GM12878 (cell line): ENCODE results near the gene CFDP1. TPM values are rescaled to one million over a fixed set of nuclear protein-coding genes. Genes with fewer than 3 reads are reported as not detected.

Experiments used
- ATAC-seq: fragments of 200-7000 bp; cut with Tn5 transposase; 3 replicates; pipeline ENCODE4 v1.9.1; 2020; ENCODE audit warnings: mild to moderate bottlenecking, moderate library complexity
- BruUV-seq: library from RNA; stranded (reverse); fragments of 400-500 nt; replicated peaks from 2 replicates; lab custom pipeline; 2021; lab: Mats Ljungman, UMichigan
- CTCF ChIA-PET: fragments of 300-600 bp; sonication (Branson Sonifier 250); formaldehyde crosslinking; extraction: SDS; loops from one replicate; lab custom pipeline; 2021; ENCODE audit warnings: inconsistent platforms; lab: Yijun Ruan, JAX
- POLR2A ChIA-PET: fragments of 350-600 bp; formaldehyde crosslinking; extraction: SDS; loops from one replicate; lab custom pipeline; 2021; ENCODE audit warnings: inconsistent platforms; lab: Charles Lee
- RAD21 ChIA-PET: fragments of 300-600 bp; sonication (Branson Sonifier 250); formaldehyde crosslinking; loops from one replicate; lab custom pipeline; 2023; ENCODE audit warnings: antibody characterized with exemption; ENCODE audit not compliant: unreplicated experiment; lab: Charles Lee
- SMC1A ChIA-PET: fragments of 300-600 bp; sonication (Branson Sonifier 250); formaldehyde crosslinking; loops from one replicate; lab custom pipeline; 2023; ENCODE audit not compliant: unreplicated experiment, uncharacterized antibody; lab: Charles Lee
- DNase-seq: peaks from one replicate; pipeline ENCODE4 v3.0.0-alpha.2; 2011; ENCODE audit warnings: low read depth, low spot score
- FAIRE-seq: peaks from 3 replicates; lab custom pipeline; 2011; peaks lifted over from hg19 to GRCh38; lab: Jason Lieb, UNC
- H2AFZ ChIP-seq: 2 replicates; pipeline ENCODE4 v1.6.0; 2011; ENCODE audit warnings: low read depth, low read length, control low read depth; ENCODE audit not compliant: control insufficient read depth
- H3K27ac ChIP-seq: 2 replicates; pipeline ENCODE4 v1.5.1; 2011; ENCODE audit warnings: control low read depth; ENCODE audit not compliant: control insufficient read depth, insufficient read depth
- H3K27me3 ChIP-seq, 2 experiments: replicated peaks in 1 of 2; 2 replicates each; pipeline versions ENCODE4 v1.6.0 to v1.6.1; 2011; ENCODE audit warnings: low read length in 1 of 2; ENCODE audit not compliant: control insufficient read depth in 2 of 2, insufficient read depth in 2 of 2
- H3K36me3 ChIP-seq, 2 experiments: 2 replicates each; pipeline ENCODE4 v1.5.1; 2011; ENCODE audit warnings: low read length in 1 of 2; ENCODE audit not compliant: control insufficient read depth in 2 of 2, insufficient read depth in 2 of 2
- H3K4me1 ChIP-seq: 2 replicates; pipeline ENCODE4 v1.6.1; 2011; ENCODE audit warnings: mild to moderate bottlenecking, low read length, moderate library complexity, mixed read lengths; ENCODE audit not compliant: control insufficient read depth, insufficient read depth
- H3K4me2 ChIP-seq: 2 replicates; pipeline ENCODE4 v1.6.0; 2011; ENCODE audit warnings: control low read depth; ENCODE audit not compliant: control insufficient read depth, insufficient read depth
- H3K4me3 ChIP-seq: fragments of 200-600 bp; sonication (generic); 2 replicates; pipeline ENCODE4 v1.5.1; 2016
- H3K79me2 ChIP-seq: 2 replicates; pipeline ENCODE4 v1.6.0; 2011; ENCODE audit warnings: low read length; ENCODE audit not compliant: control insufficient read depth, insufficient read depth
- H3K9ac ChIP-seq: 2 replicates; pipeline ENCODE4 v1.8.0; 2011; ENCODE audit warnings: low read length, control low read depth, mixed read lengths; ENCODE audit not compliant: control insufficient read depth, insufficient read depth
- H3K9me3 ChIP-seq: replicated peaks from 3 replicates; pipeline ENCODE4 v1.5.1; 2011; ENCODE audit warnings: mild to moderate bottlenecking, low read length; ENCODE audit not compliant: control insufficient read depth, insufficient read depth
- H4K20me1 ChIP-seq: 2 replicates; pipeline ENCODE4 v1.6.0; 2011; ENCODE audit not compliant: control insufficient read depth, insufficient read depth
- BHLHE40 ChIP-seq, 2 experiments: fragments of 450-650 bp in 1 of 2; IDR thresholded peaks; 2 replicates each; pipeline ENCODE4 v1.6.1; 2011 to 2017; ENCODE audit warnings: low read depth in 2 of 2, borderline replicate concordance in 1 of 2, improper control_type of control experiment in 1 of 2, low read length in 1 of 2, mild to moderate bottlenecking in 1 of 2
- CHD1 ChIP-seq: IDR thresholded peaks from 2 replicates; pipeline ENCODE4 v1.6.1; 2012; ENCODE audit warnings: low read depth, low read length, improper control_type of control experiment
- CHD2 ChIP-seq: IDR thresholded peaks from 2 replicates; pipeline ENCODE4 v1.6.1; 2011; ENCODE audit warnings: low read depth, low read length, improper control_type of control experiment, borderline replicate concordance
- CREM ChIP-seq: IDR thresholded peaks from 2 replicates; pipeline ENCODE4 v1.6.1; 2014; ENCODE audit warnings: antibody characterized with exemption, low read depth
- JUNB ChIP-seq: IDR thresholded peaks from 2 replicates; pipeline ENCODE4 v1.6.1; 2016; ENCODE audit warnings: antibody characterized with exemption, mild to moderate bottlenecking
- KDM1A ChIP-seq: fragments of 200-600 bp; sonication (generic); IDR thresholded peaks from 2 replicates; pipeline ENCODE4 v1.6.1; 2016; ENCODE audit warnings: borderline replicate concordance
- MXI1 ChIP-seq: fragments of 150-350 bp; IDR thresholded peaks from 2 replicates; pipeline ENCODE4 v1.6.1; 2011; ENCODE audit warnings: low read depth, mild to moderate bottlenecking, inconsistent platforms, low read length, improper control_type of control experiment
- NFIC ChIP-seq: IDR thresholded peaks from 2 replicates; pipeline ENCODE4 v1.6.1; 2012; ENCODE audit warnings: low read depth, mild to moderate bottlenecking, inconsistent platforms, low read length, moderate library complexity
- NFXL1 ChIP-seq: fragments of 450-650 bp; IDR thresholded peaks from 2 replicates; pipeline ENCODE4 v1.6.1; 2017; ENCODE audit warnings: antibody characterized with exemption, mild to moderate bottlenecking, borderline replicate concordance
- SIX5 ChIP-seq: IDR thresholded peaks from 2 replicates; pipeline ENCODE4 v1.6.1; 2011; ENCODE audit warnings: mild to moderate bottlenecking, low read depth, low read length, moderate library complexity; ENCODE audit not compliant: severe bottlenecking
- YBX1 ChIP-seq: fragments of 450-650 bp; IDR thresholded peaks from 2 replicates; pipeline ENCODE4 v1.6.1; 2016; ENCODE audit warnings: antibody characterized with exemption
- ZNF24 ChIP-seq: fragments of 450-650 bp; IDR thresholded peaks from 2 replicates; pipeline ENCODE4 v1.6.1; 2017; ENCODE audit warnings: antibody characterized with exemption, mild to moderate bottlenecking
- WGBS: methylation state at CpG from one replicate; pipeline ENCODE4 v1.1.6; 2016; ENCODE audit warnings: low lambda C conversion rate; ENCODE audit not compliant: insufficient replicate concordance, insufficient coverage; ENCODE audit errors: missing lambda C conversion rate; 5-methylcytosine and 5-hydroxymethylcytosine counted together
- in situ Hi-C: fragments of 300-500 bp; cut with MboI; formaldehyde crosslinking; loops from 9 replicates; pipeline ENCODE4 v1.14.3; 2018; ENCODE audit warnings: mixed read lengths
- intact Hi-C: fragments of 100-400 bp; cut with micrococcal nuclease; formaldehyde crosslinking; loops from one replicate; pipeline ENCODE4 v1.14.2; 2022; ENCODE audit not compliant: unreplicated experiment
- polyA plus RNA-seq, 11 experiments: library from polyadenylated mRNA; depleted of rRNA in 4 of 11; unstranded in 6 of 11; stranded (reverse) in 5 of 11; fragments of >200 nt; fragmentation: Nextera tagmentation in 4 of 11; fragmentation: Illumina TruSeq in 1 of 11; extraction: Ambion mirVana in 4 of 11; extraction: Trizol in 1 of 11; gene quantifications; 1 replicate in 1 of 11; 2 replicates in 10 of 11; pipeline versions ENCODE4 v1.2.1 to v1.2.3, GENCODE V29; 2011 to 2016; ENCODE audit warnings: inconsistent platforms in 2 of 11, missing spikeins in 2 of 11, low read depth in 1 of 11
- total RNA-seq, 4 experiments: library from RNA; depleted of rRNA in 3 of 4; stranded (reverse); fragments of >200 nt in 3 of 4; fragmentation: Illumina TruSeq in 1 of 4; extraction: Trizol in 1 of 4; gene quantifications; 2 replicates each; pipeline versions ENCODE4 v1.2.1 to v1.2.3, GENCODE V29; 2013 to 2021
- TF ChIP-seq, protein P1 (sequence below): IDR thresholded peaks from 2 replicates; pipeline ENCODE4 v1.6.1; 2012; ENCODE audit warnings: mild to moderate bottlenecking, low read depth, low read length
- TF ChIP-seq, protein P2 (sequence below): fragments of 150-350 bp; IDR thresholded peaks from 2 replicates; pipeline ENCODE4 v1.6.1; 2016; ENCODE audit warnings: low read depth, low read length
- TF ChIP-seq, protein P3 (sequence below): IDR thresholded peaks from 2 replicates; pipeline ENCODE4 v1.6.1; 2012; ENCODE audit warnings: low read depth, low read length, improper control_type of control experiment
- TF ChIP-seq, protein P4 (sequence below): IDR thresholded peaks from 2 replicates; pipeline ENCODE4 v1.6.1; 2012; ENCODE audit warnings: low read depth, low read length, improper control_type of control experiment

Gene CFDP1
- total and polyA plus RNA-seq, 10 of the 15 experiments (the other 5 are each of a cell fraction or from before 2014, with no cell fraction given) = 22.3 to 64.8 (median 36.7) TPM

DNA sequence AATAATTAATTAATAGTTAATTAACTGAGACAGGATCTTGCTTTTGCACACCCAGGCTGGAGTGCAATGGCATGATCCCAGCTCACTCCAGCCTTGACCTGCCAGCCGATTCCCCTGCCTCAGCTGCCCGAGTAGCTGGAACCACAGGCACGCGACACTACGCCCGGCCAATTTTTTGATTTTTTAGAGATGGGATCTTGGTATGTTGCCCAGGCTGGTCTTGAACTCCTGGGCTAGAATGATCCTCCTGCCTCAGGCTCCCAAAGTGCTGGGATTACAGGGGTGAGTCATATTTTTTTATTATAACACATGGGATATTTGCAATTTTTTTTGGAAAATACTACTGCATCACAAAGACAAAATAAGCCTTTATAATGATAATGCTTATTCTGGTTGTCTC, 151.5 kb downstream of the CFDP1 start:
- Histone ChIP-seq H2AFZ (no peak overlapping the region), H3K79me2 (no peaks in the 10 kb centered on the region), H3K36me3 (no peaks in the 10 kb centered on the region), H3K4me2 (no peak overlapping the region), H4K20me1 (no peaks in the 10 kb centered on the region), H3K9ac (no peak overlapping the region), H3K27ac (no peak overlapping the region), H3K27me3 (no peaks in the 10 kb centered on the region), H3K4me3 (no peak overlapping the region), H3K4me1 (no peaks in the 10 kb centered on the region), H3K9me3 (no peaks in the 10 kb centered on the region; the same call in 2 of the 3 replicates)
- RAD21 ChIA-PET = no interaction called here
- no peak for FAIRE-seq
- 97% methylated on average over 6 of the region's 6 CpGs for WGBS
- SMC1A ChIA-PET = interaction anchor here (1.6 kb wide), 1 partner anchor 57 kb away, joined by 3 read pairs; no protein-coding TSS in a partner anchor
- POLR2A ChIA-PET = interaction anchor here (0.9 to 1.1 kb wide), 2 partner anchors 10 to 37 kb away, joined by 3 to 5 read pairs; no protein-coding TSS in a partner anchor
- no TSS peak for BruUV-seq
- CTCF ChIA-PET = interaction anchor here (0.5 to 2.3 kb wide), 4 partner anchors 9 to 104 kb away, joined by 3 to 7 read pairs (median 6); no protein-coding TSS in a partner anchor
- no peak for DNase-seq
- intact Hi-C loops (no loop called here), in situ Hi-C loops (no loop called here)
- ATAC-seq = no peak
- TF ChIP-seq JUNB (no peak), CREM (no peak), SIX5 (no peak), NFIC (no peak), MXI1 (no peak), ZNF24 (no peak), CHD2 (no peak), YBX1 (no peak), KDM1A (no peak), CHD1 (no peak), NFXL1 (no peak), BHLHE40 (IDR thresholded peaks at IDR 0.05; ENCODE audit: borderline replicate concordance in 1 of 2, low read depth in 2 of 2, low read length in 1 of 2) (no peak)
- TF ChIP-seq, protein P1, sequence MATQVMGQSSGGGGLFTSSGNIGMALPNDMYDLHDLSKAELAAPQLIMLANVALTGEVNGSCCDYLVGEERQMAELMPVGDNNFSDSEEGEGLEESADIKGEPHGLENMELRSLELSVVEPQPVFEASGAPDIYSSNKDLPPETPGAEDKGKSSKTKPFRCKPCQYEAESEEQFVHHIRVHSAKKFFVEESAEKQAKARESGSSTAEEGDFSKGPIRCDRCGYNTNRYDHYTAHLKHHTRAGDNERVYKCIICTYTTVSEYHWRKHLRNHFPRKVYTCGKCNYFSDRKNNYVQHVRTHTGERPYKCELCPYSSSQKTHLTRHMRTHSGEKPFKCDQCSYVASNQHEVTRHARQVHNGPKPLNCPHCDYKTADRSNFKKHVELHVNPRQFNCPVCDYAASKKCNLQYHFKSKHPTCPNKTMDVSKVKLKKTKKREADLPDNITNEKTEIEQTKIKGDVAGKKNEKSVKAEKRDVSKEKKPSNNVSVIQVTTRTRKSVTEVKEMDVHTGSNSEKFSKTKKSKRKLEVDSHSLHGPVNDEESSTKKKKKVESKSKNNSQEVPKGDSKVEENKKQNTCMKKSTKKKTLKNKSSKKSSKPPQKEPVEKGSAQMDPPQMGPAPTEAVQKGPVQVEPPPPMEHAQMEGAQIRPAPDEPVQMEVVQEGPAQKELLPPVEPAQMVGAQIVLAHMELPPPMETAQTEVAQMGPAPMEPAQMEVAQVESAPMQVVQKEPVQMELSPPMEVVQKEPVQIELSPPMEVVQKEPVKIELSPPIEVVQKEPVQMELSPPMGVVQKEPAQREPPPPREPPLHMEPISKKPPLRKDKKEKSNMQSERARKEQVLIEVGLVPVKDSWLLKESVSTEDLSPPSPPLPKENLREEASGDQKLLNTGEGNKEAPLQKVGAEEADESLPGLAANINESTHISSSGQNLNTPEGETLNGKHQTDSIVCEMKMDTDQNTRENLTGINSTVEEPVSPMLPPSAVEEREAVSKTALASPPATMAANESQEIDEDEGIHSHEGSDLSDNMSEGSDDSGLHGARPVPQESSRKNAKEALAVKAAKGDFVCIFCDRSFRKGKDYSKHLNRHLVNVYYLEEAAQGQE = no peak
- TF ChIP-seq, protein P2, sequence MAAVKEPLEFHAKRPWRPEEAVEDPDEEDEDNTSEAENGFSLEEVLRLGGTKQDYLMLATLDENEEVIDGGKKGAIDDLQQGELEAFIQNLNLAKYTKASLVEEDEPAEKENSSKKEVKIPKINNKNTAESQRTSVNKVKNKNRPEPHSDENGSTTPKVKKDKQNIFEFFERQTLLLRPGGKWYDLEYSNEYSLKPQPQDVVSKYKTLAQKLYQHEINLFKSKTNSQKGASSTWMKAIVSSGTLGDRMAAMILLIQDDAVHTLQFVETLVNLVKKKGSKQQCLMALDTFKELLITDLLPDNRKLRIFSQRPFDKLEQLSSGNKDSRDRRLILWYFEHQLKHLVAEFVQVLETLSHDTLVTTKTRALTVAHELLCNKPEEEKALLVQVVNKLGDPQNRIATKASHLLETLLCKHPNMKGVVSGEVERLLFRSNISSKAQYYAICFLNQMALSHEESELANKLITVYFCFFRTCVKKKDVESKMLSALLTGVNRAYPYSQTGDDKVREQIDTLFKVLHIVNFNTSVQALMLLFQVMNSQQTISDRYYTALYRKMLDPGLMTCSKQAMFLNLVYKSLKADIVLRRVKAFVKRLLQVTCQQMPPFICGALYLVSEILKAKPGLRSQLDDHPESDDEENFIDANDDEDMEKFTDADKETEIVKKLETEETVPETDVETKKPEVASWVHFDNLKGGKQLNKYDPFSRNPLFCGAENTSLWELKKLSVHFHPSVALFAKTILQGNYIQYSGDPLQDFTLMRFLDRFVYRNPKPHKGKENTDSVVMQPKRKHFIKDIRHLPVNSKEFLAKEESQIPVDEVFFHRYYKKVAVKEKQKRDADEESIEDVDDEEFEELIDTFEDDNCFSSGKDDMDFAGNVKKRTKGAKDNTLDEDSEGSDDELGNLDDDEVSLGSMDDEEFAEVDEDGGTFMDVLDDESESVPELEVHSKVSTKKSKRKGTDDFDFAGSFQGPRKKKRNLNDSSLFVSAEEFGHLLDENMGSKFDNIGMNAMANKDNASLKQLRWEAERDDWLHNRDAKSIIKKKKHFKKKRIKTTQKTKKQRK = no peak
- TF ChIP-seq, protein P3, sequence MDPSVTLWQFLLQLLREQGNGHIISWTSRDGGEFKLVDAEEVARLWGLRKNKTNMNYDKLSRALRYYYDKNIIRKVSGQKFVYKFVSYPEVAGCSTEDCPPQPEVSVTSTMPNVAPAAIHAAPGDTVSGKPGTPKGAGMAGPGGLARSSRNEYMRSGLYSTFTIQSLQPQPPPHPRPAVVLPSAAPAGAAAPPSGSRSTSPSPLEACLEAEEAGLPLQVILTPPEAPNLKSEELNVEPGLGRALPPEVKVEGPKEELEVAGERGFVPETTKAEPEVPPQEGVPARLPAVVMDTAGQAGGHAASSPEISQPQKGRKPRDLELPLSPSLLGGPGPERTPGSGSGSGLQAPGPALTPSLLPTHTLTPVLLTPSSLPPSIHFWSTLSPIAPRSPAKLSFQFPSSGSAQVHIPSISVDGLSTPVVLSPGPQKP = no peak
- TF ChIP-seq, protein P4, sequence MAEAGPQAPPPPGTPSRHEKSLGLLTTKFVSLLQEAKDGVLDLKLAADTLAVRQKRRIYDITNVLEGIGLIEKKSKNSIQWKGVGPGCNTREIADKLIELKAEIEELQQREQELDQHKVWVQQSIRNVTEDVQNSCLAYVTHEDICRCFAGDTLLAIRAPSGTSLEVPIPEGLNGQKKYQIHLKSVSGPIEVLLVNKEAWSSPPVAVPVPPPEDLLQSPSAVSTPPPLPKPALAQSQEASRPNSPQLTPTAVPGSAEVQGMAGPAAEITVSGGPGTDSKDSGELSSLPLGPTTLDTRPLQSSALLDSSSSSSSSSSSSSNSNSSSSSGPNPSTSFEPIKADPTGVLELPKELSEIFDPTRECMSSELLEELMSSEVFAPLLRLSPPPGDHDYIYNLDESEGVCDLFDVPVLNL = no peak
